C4-2B (cell line): Measurements from ENCODE around the gene NPEPL1.

Experiments
- CTCF ChIP-seq: fragments of 450-650 bp; conservative IDR thresholded peaks from 2 replicates; pipeline ENCODE4 v1.5.1; 2017; ENCODE audit warnings: mild to moderate bottlenecking
- ZFX ChIP-seq: fragments of 450-650 bp; IDR thresholded peaks from 2 replicates; pipeline ENCODE4 v1.6.1; 2017

- TF ChIP-seq CTCF: no peak
- no peak for TF ChIP-seq ZFX
Observed at GRCh38 chr20:58718729-58719128, 26.1 kb downstream of the NPEPL1 start.
